Measurements from ENCODE around the gene CXCL8.

Gene CXCL8

GRCh38 chr4:73718375-73719373, 21.7 kb upstream of the CXCL8 start:
- no peak for DNase-seq

- no peak for DNase-seq
Measured at GRCh38 chr4:73721435-73721834, 18.9 kb upstream of the CXCL8 start.

GRCh38 chr4:73721909-73722308, 18.5 kb upstream of the CXCL8 start:
- DNase-seq, result no peak

GRCh38 chr4:73723023-73723422, 17.3 kb upstream of the CXCL8 start:
- no peak for DNase-seq

GRCh38 chr4:73723928-73724327, 16.4 kb upstream of the CXCL8 start:
- DNase-seq, result no peak

- DNase-seq, result no peak
Measured at GRCh38 chr4:73725510-73725909, 14.9 kb upstream of the CXCL8 start.

GRCh38 chr4:73725985-73726384, 14.4 kb upstream of the CXCL8 start:
- DNase-seq, result no peak

GRCh38 chr4:73727685-73728084, 12.7 kb upstream of the CXCL8 start:
- no peak for DNase-seq

- DNase-seq, result no peak
Measured at GRCh38 chr4:73728091-73728741, 12.2 kb upstream of the CXCL8 start.

- DNase-seq, result peak; percentile 3
Measured at GRCh38 chr4:73729534-73730165, 10.7 kb upstream of the CXCL8 start.

GRCh38 chr4:73730292-73730691, 10.1 kb upstream of the CXCL8 start:
- no peak for DNase-seq

- no peak for DNase-seq
Measured at GRCh38 chr4:73730867-73731266, 9.5 kb upstream of the CXCL8 start.

- DNase-seq, result no peak
Measured at GRCh38 chr4:73731968-73732610, 8.3 kb upstream of the CXCL8 start.

- DNase-seq, result no peak
Measured at GRCh38 chr4:73732759-73733431, 7.5 kb upstream of the CXCL8 start.

GRCh38 chr4:73734530-73735001, 5.8 kb upstream of the CXCL8 start:
- DNase-seq, result no peak

- no peak for DNase-seq
Measured at GRCh38 chr4:73735231-73735630, 5.1 kb upstream of the CXCL8 start.

- DNase-seq, result no peak
Measured at GRCh38 chr4:73741031-73741749, 821 bp downstream of the CXCL8 start.

- no peak for DNase-seq
Measured at GRCh38 chr4:73741750-73742489, 1.6 kb downstream of the CXCL8 start.

- no peak for DNase-seq
Measured at GRCh38 chr4:73742490-73743160, 2.3 kb downstream of the CXCL8 start.

- DNase-seq, result no peak
Measured at GRCh38 chr4:73743281-73743680, 2.9 kb downstream of the CXCL8 start.

All from NCI-H1417 treated with DMSO at 0.1 percent for 48 hours (cell line).